Measurements from ENCODE around the gene RMC1.

The RMC1 gene

GRCh38 chr18:23528580-23529472, 25.5 kb downstream of the RMC1 start:
- Histone ChIP-seq H3K27me3 (ENCODE audit: control insufficient read depth in 5 of 5, insufficient read depth in 4 of 5, low read length in 5 of 5) (no peaks in the 10 kb centered on the region), H3K27ac (ENCODE audit: low read depth, low read length) (peak overlapping the region; percentile 67), H3K36me3 (ENCODE audit: control insufficient read depth in 5 of 5, insufficient read depth in 5 of 5, low read length in 5 of 5) (peaks cover 21 to 94% (median 86%) of the 10 kb centered on the region in 5 donors)

GRCh38 chr18:23529604-23530003, 26.3 kb downstream of the RMC1 start:
- peak overlapping the region; percentile 67 for H3K27ac ChIP-seq (ENCODE audit: low read depth, low read length)
- no peak overlapping the region for H3K9ac ChIP-seq (ENCODE audit: low read length in 5 of 5)
- H3K4me1 ChIP-seq (ENCODE audit: control insufficient read depth in 5 of 5, insufficient read depth in 5 of 5, low read length in 5 of 5) = peaks cover 0 to 9% (median 4%) of the 10 kb centered on the region in 5 donors
- H3K9me3 ChIP-seq (ENCODE audit: control insufficient read depth in 5 of 5, low read length in 5 of 5) = no peaks in the 10 kb centered on the region
- peaks cover 20 to 94% (median 86%) of the 10 kb centered on the region in 5 donors for H3K36me3 ChIP-seq (ENCODE audit: control insufficient read depth in 5 of 5, insufficient read depth in 5 of 5, low read length in 5 of 5)
- no peak overlapping the region for H3K4me3 ChIP-seq (ENCODE audit: low read depth in 1 of 5, low read length in 5 of 5)
- no peaks in the 10 kb centered on the region for H3K27me3 ChIP-seq (ENCODE audit: control insufficient read depth in 5 of 5, insufficient read depth in 4 of 5, low read length in 5 of 5)

More at GRCh38 chr18:23528580-23529472, 25.5 kb downstream of the RMC1 start:
- no peak overlapping the region for H3K9ac ChIP-seq (ENCODE audit: low read length in 5 of 5)
- no peak overlapping the region for H3K4me3 ChIP-seq (ENCODE audit: low read depth in 1 of 5, low read length in 5 of 5)
- peaks cover 0 to 9% (median 4%) of the 10 kb centered on the region in 5 donors for H3K4me1 ChIP-seq (ENCODE audit: control insufficient read depth in 5 of 5, insufficient read depth in 5 of 5, low read length in 5 of 5)
- H3K9me3 ChIP-seq (ENCODE audit: control insufficient read depth in 5 of 5, low read length in 5 of 5) = no peaks in the 10 kb centered on the region

GRCh38 chr18:23530195-23530594, 26.9 kb downstream of the RMC1 start:
- Histone ChIP-seq H3K27me3 (ENCODE audit: control insufficient read depth in 5 of 5, insufficient read depth in 4 of 5, low read length in 5 of 5) (no peaks in the 10 kb centered on the region), H3K9me3 (ENCODE audit: control insufficient read depth in 5 of 5, low read length in 5 of 5) (no peaks in the 10 kb centered on the region), H3K36me3 (ENCODE audit: control insufficient read depth in 5 of 5, insufficient read depth in 5 of 5, low read length in 5 of 5) (peaks cover 20 to 96% (median 91%) of the 10 kb centered on the region in 5 donors), H3K9ac (ENCODE audit: low read length in 5 of 5) (no peak overlapping the region), H3K27ac (ENCODE audit: low read depth, low read length) (no peak overlapping the region), H3K4me1 (ENCODE audit: control insufficient read depth in 5 of 5, insufficient read depth in 5 of 5, low read length in 5 of 5) (peaks cover 0 to 9% (median 4%) of the 10 kb centered on the region in 5 donors), H3K4me3 (ENCODE audit: low read depth in 1 of 5, low read length in 5 of 5) (no peak overlapping the region)

- Histone ChIP-seq H3K27ac (ENCODE audit: low read depth, low read length) (no peak overlapping the region), H3K36me3 (ENCODE audit: control insufficient read depth in 5 of 5, insufficient read depth in 5 of 5, low read length in 5 of 5) (peaks cover 18 to 99% (median 94%) of the 10 kb centered on the region in 5 donors)
Observed at GRCh38 chr18:23531912-23532311, 28.6 kb downstream of the RMC1 start.

GRCh38 chr18:23532848-23533247, 29.5 kb downstream of the RMC1 start:
- no peaks in the 10 kb centered on the region for H3K9me3 ChIP-seq (ENCODE audit: control insufficient read depth in 5 of 5, low read length in 5 of 5)
- H3K36me3 ChIP-seq (ENCODE audit: control insufficient read depth in 5 of 5, insufficient read depth in 5 of 5, low read length in 5 of 5) = peaks cover 20 to 99% (median 95%) of the 10 kb centered on the region in 5 donors
- no peaks in the 10 kb centered on the region for H3K27me3 ChIP-seq (ENCODE audit: control insufficient read depth in 5 of 5, insufficient read depth in 4 of 5, low read length in 5 of 5)
- no peak overlapping the region for H3K27ac ChIP-seq (ENCODE audit: low read depth, low read length)
- H3K4me3 ChIP-seq (ENCODE audit: low read depth in 1 of 5, low read length in 5 of 5) = no peak overlapping the region
- peaks cover 0 to 10% (median 4%) of the 10 kb centered on the region in 5 donors for H3K4me1 ChIP-seq (ENCODE audit: control insufficient read depth in 5 of 5, insufficient read depth in 5 of 5, low read length in 5 of 5)
- H3K9ac ChIP-seq (ENCODE audit: low read length in 5 of 5) = no peak overlapping the region

More at GRCh38 chr18:23531912-23532311, 28.6 kb downstream of the RMC1 start:
- Histone ChIP-seq H3K4me3 (ENCODE audit: low read depth in 1 of 5, low read length in 5 of 5) (no peak overlapping the region), H3K9me3 (ENCODE audit: control insufficient read depth in 5 of 5, low read length in 5 of 5) (no peaks in the 10 kb centered on the region), H3K4me1 (ENCODE audit: control insufficient read depth in 5 of 5, insufficient read depth in 5 of 5, low read length in 5 of 5) (peaks cover 0 to 9% (median 4%) of the 10 kb centered on the region in 5 donors), H3K9ac (ENCODE audit: low read length in 5 of 5) (no peak overlapping the region), H3K27me3 (ENCODE audit: control insufficient read depth in 5 of 5, insufficient read depth in 4 of 5, low read length in 5 of 5) (no peaks in the 10 kb centered on the region)

- Histone ChIP-seq H3K4me3 (ENCODE audit: low read depth in 1 of 5, low read length in 5 of 5) (no peak overlapping the region), H3K4me1 (ENCODE audit: control insufficient read depth in 5 of 5, insufficient read depth in 5 of 5, low read length in 5 of 5) (peaks cover 0 to 11% (median 0%) of the 10 kb centered on the region in 5 donors), H3K9me3 (ENCODE audit: control insufficient read depth in 5 of 5, low read length in 5 of 5) (no peaks in the 10 kb centered on the region), H3K27me3 (ENCODE audit: control insufficient read depth in 5 of 5, insufficient read depth in 4 of 5, low read length in 5 of 5) (no peaks in the 10 kb centered on the region), H3K27ac (ENCODE audit: low read depth, low read length) (no peak overlapping the region), H3K36me3 (ENCODE audit: control insufficient read depth in 5 of 5, insufficient read depth in 5 of 5, low read length in 5 of 5) (peaks cover 20 to 99% (median 97%) of the 10 kb centered on the region in 5 donors), H3K9ac (ENCODE audit: low read length in 5 of 5) (no peak overlapping the region)
Observed at GRCh38 chr18:23534276-23534675, 31.0 kb downstream of the RMC1 start.

GRCh38 chr18:23536204-23536603, 32.9 kb downstream of the RMC1 start:
- Histone ChIP-seq H3K27me3 (ENCODE audit: control insufficient read depth in 5 of 5, insufficient read depth in 4 of 5, low read length in 5 of 5) (no peaks in the 10 kb centered on the region), H3K36me3 (ENCODE audit: control insufficient read depth in 5 of 5, insufficient read depth in 5 of 5, low read length in 5 of 5) (peaks cover 9 to 99% (median 97%) of the 10 kb centered on the region in 5 donors), H3K9ac (ENCODE audit: low read length in 5 of 5) (no peak overlapping the region), H3K4me3 (ENCODE audit: low read depth in 1 of 5, low read length in 5 of 5) (no peak overlapping the region), H3K4me1 (ENCODE audit: control insufficient read depth in 5 of 5, insufficient read depth in 5 of 5, low read length in 5 of 5) (peaks cover 0 to 11% (median 5%) of the 10 kb centered on the region in 5 donors), H3K27ac (ENCODE audit: low read depth, low read length) (no peak overlapping the region), H3K9me3 (ENCODE audit: control insufficient read depth in 5 of 5, low read length in 5 of 5) (no peaks in the 10 kb centered on the region)

- H3K27ac ChIP-seq (ENCODE audit: low read depth, low read length) = no peak overlapping the region
- H3K4me3 ChIP-seq (ENCODE audit: low read depth in 1 of 5, low read length in 5 of 5) = no peak overlapping the region
- peaks cover 3 to 98% (median 94%) of the 10 kb centered on the region in 5 donors for H3K36me3 ChIP-seq (ENCODE audit: control insufficient read depth in 5 of 5, insufficient read depth in 5 of 5, low read length in 5 of 5)
- H3K9me3 ChIP-seq (ENCODE audit: control insufficient read depth in 5 of 5, low read length in 5 of 5) = no peaks in the 10 kb centered on the region
- H3K9ac ChIP-seq (ENCODE audit: low read length in 5 of 5) = no peak overlapping the region
- H3K4me1 ChIP-seq (ENCODE audit: control insufficient read depth in 5 of 5, insufficient read depth in 5 of 5, low read length in 5 of 5) = peaks cover 0 to 14% (median 5%) of the 10 kb centered on the region in 5 donors
- no peaks in the 10 kb centered on the region for H3K27me3 ChIP-seq (ENCODE audit: control insufficient read depth in 5 of 5, insufficient read depth in 4 of 5, low read length in 5 of 5)
Observed at GRCh38 chr18:23537274-23537673, 34.0 kb downstream of the RMC1 start.

GRCh38 chr18:23538001-23538400, 34.7 kb downstream of the RMC1 start:
- H3K36me3 ChIP-seq (ENCODE audit: control insufficient read depth in 5 of 5, insufficient read depth in 5 of 5, low read length in 5 of 5) = peaks cover 8 to 98% (median 96%) of the 10 kb centered on the region in 5 donors
- H3K9me3 ChIP-seq (ENCODE audit: control insufficient read depth in 5 of 5, low read length in 5 of 5) = no peaks in the 10 kb centered on the region
- H3K9ac ChIP-seq (ENCODE audit: low read length in 5 of 5) = no peak overlapping the region
- no peak overlapping the region for H3K4me3 ChIP-seq (ENCODE audit: low read depth in 1 of 5, low read length in 5 of 5)
- H3K27me3 ChIP-seq (ENCODE audit: control insufficient read depth in 5 of 5, insufficient read depth in 4 of 5, low read length in 5 of 5) = no peaks in the 10 kb centered on the region
- H3K27ac ChIP-seq (ENCODE audit: low read depth, low read length) = no peak overlapping the region
- H3K4me1 ChIP-seq (ENCODE audit: control insufficient read depth in 5 of 5, insufficient read depth in 5 of 5, low read length in 5 of 5) = peaks cover 0 to 14% (median 5%) of the 10 kb centered on the region in 5 donors

- no peak overlapping the region for H3K4me3 ChIP-seq (ENCODE audit: low read depth in 1 of 5, low read length in 5 of 5)
- H3K27ac ChIP-seq (ENCODE audit: low read depth, low read length) = no peak overlapping the region
- no peak overlapping the region for H3K9ac ChIP-seq (ENCODE audit: low read length in 5 of 5)
- H3K27me3 ChIP-seq (ENCODE audit: control insufficient read depth in 5 of 5, insufficient read depth in 4 of 5, low read length in 5 of 5) = no peaks in the 10 kb centered on the region
- no peaks in the 10 kb centered on the region for H3K9me3 ChIP-seq (ENCODE audit: control insufficient read depth in 5 of 5, low read length in 5 of 5)
- peaks cover 0 to 14% (median 5%) of the 10 kb centered on the region in 5 donors for H3K4me1 ChIP-seq (ENCODE audit: control insufficient read depth in 5 of 5, insufficient read depth in 5 of 5, low read length in 5 of 5)
- peaks cover 8 to 98% (median 95%) of the 10 kb centered on the region in 5 donors for H3K36me3 ChIP-seq (ENCODE audit: control insufficient read depth in 5 of 5, insufficient read depth in 5 of 5, low read length in 5 of 5)
Observed at GRCh38 chr18:23538870-23539269, 35.6 kb downstream of the RMC1 start.

Measured in subcutaneous abdominal adipose tissue (tissue), 5 donors.